Erythroblast (primary cell): ENCODE data around the gene GALNT18.

Source experiments
- GATA1 ChIP-seq: IDR thresholded peaks from 2 replicates; pipeline ENCODE4 v1.6.1; 2011; ENCODE audit warnings: low read depth, mild to moderate bottlenecking, control low read depth, low read length, moderate library complexity
- POLR2A ChIP-seq: IDR thresholded peaks from 2 replicates; pipeline ENCODE4 v1.6.1; 2011; ENCODE audit warnings: mild to moderate bottlenecking, low read length

DNA sequence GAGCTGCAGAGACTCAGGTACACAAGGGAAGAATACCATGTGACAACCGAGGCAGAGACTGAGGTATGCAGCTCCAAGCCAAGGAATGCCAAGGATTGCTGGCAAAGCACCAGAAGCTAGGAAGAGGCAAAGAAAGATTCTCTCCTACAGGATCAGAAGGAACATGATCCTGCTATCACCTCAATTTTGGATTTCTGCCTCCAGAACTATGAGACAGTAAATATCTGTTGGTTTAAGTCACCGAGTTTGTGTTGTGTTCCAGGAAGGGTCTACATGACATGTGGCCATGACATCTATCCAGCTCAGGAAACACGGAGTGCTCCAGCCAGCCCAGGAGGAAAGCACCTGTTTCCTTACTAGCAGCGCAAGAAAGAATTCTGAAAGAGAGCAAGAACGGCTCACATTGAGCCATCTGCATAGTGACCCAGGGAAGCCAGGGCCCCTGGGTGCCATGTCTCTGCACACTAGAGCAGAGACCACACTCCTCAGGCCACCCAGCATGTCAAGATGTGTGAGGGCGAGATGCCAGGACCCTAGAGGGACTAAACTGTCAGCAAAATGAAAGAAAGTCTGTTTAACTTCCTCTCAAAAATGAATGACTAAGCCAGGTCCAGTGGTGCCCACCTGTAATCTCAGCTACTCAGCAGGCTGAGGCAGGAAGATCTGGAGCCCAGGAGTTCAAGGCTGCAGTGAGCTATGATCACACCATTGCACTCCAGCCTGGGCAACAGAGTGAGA, 35.6 kb upstream of the GALNT18 start:
- TF ChIP-seq POLR2A = no peak
- TF ChIP-seq GATA1 = no peak
